DOHH2 (cell line): ENCODE measurements around the gene TRAK1.
"Not testable (repeated sequence)": the region's sequence is repeated elsewhere in the genome, so short reads cannot be mapped to it uniquely, and the experiment has no call there.

Experiments
- EZH2phosphoT487 ChIP-seq: fragments of 200-600 bp; sonication (generic); IDR thresholded peaks from 2 replicates; pipeline ENCODE4 v1.6.1; 2017; ENCODE audit warnings: borderline replicate concordance, mild to moderate bottlenecking, antibody characterized with exemption, low read length, moderate library complexity, mixed read lengths
- TF ChIP-seq, protein P1 (sequence below): fragments of 200-600 bp; sonication (generic); IDR thresholded peaks from one replicate; pipeline ENCODE4 v1.5.1; 2014; ENCODE audit warnings: antibody characterized with exemption, mild to moderate bottlenecking, low read depth, low read length; ENCODE audit not compliant: poor library complexity, severe bottlenecking

DNA sequence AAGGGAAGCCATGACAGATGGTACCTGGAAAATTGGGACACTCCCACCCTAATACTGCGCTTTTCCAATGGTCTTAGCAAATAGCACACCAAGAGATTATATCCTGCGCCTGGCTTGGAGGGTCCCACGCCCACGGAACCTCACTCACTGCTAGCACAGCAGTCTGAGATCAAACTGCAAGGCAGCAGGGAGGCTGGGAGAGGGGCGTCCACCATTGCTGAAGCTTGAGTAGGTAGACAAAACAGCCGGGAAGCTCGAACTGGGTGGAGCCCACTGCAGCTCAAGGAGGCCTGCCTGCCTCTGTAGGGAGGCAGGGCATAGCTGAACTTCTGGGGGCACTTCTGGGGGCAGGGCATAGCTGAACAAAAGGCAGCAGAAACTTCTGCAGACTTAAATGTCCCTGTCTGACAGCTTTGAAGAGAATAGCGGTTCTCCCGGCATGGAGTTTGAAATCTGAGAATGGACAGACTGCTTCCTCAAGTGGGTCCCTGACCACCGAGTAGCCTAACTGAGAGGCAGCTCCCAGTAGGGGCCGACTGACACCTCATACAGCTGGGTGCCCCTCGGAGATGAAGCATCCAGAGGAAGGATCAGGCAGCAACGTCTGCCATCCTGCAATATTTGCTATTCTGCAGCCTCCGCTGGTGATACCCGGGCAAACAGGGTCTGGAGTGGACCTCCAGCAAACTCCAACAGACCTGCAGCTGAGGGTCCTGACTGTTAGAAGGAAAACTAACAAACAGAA, 12.9 kb downstream of the TRAK1 start:
- TF ChIP-seq, protein P1, sequence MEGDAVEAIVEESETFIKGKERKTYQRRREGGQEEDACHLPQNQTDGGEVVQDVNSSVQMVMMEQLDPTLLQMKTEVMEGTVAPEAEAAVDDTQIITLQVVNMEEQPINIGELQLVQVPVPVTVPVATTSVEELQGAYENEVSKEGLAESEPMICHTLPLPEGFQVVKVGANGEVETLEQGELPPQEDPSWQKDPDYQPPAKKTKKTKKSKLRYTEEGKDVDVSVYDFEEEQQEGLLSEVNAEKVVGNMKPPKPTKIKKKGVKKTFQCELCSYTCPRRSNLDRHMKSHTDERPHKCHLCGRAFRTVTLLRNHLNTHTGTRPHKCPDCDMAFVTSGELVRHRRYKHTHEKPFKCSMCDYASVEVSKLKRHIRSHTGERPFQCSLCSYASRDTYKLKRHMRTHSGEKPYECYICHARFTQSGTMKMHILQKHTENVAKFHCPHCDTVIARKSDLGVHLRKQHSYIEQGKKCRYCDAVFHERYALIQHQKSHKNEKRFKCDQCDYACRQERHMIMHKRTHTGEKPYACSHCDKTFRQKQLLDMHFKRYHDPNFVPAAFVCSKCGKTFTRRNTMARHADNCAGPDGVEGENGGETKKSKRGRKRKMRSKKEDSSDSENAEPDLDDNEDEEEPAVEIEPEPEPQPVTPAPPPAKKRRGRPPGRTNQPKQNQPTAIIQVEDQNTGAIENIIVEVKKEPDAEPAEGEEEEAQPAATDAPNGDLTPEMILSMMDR = not testable (repeated sequence)
- TF ChIP-seq EZH2phosphoT487 = not testable (repeated sequence)
